ENCODE results near the gene AFG1L.
"Not testable (repeated sequence)": the region's sequence is repeated elsewhere in the genome, so short reads cannot be mapped to it uniquely, and the experiment has no call there.

AFG1L gene

GRCh38 chr6:108288742-108289141 is 6.1 kb upstream of the AFG1L start:
- DNase-seq (ENCODE audit: low spot score), result no peak
- in situ Hi-C loops (cut with MboI; ENCODE audit: low pct_unique_long_range_greater_than_20kb, low sequenced_read_pairs, unreplicated experiment), result no loop called here
- TF ChIP-seq CTCF (IDR thresholded peaks at IDR 0.05; ENCODE audit: extremely low read depth, insufficient read depth, missing control alignments), result no peak

- TF ChIP-seq CTCF (IDR thresholded peaks at IDR 0.05; ENCODE audit: extremely low read depth, insufficient read depth, missing control alignments), result no peak
- DNase-seq (ENCODE audit: low spot score), result no peak
- in situ Hi-C loops (cut with MboI; ENCODE audit: low pct_unique_long_range_greater_than_20kb, low sequenced_read_pairs, unreplicated experiment), result no loop called here
Measured at GRCh38 chr6:108291091-108291490, 3.8 kb upstream of the AFG1L start.

- DNase-seq (ENCODE audit: low spot score); in situ Hi-C loops (cut with MboI; ENCODE audit: low pct_unique_long_range_greater_than_20kb, low sequenced_read_pairs, unreplicated experiment): not testable (repeated sequence)
Measured at GRCh38 chr6:108292561-108292960, 2.3 kb upstream of the AFG1L start.

- no peak for TF ChIP-seq CTCF (IDR thresholded peaks at IDR 0.05; ENCODE audit: extremely low read depth, insufficient read depth, missing control alignments)
- in situ Hi-C loops (cut with MboI; ENCODE audit: low pct_unique_long_range_greater_than_20kb, low sequenced_read_pairs, unreplicated experiment), result no loop called here
- no peak for DNase-seq (ENCODE audit: low spot score)
Measured at GRCh38 chr6:108293527-108294296, 1.1 kb upstream of the AFG1L start.

- TF ChIP-seq CTCF (IDR thresholded peaks at IDR 0.05; ENCODE audit: extremely low read depth, insufficient read depth, missing control alignments), result no peak
- in situ Hi-C loops (cut with MboI; ENCODE audit: low pct_unique_long_range_greater_than_20kb, low sequenced_read_pairs, unreplicated experiment), result no loop called here
- no peak for DNase-seq (ENCODE audit: low spot score)
Measured at GRCh38 chr6:108294297-108294726, 542 bp upstream of the AFG1L start.

GRCh38 chr6:108295676-108296075 is 822 bp downstream of the AFG1L start:
- DNase-seq (ENCODE audit: low spot score), result no peak
- in situ Hi-C loops (cut with MboI; ENCODE audit: low pct_unique_long_range_greater_than_20kb, low sequenced_read_pairs, unreplicated experiment), result no loop called here
- no peak for TF ChIP-seq CTCF (IDR thresholded peaks at IDR 0.05; ENCODE audit: extremely low read depth, insufficient read depth, missing control alignments)

GRCh38 chr6:108302386-108302785 is 7.5 kb downstream of the AFG1L start:
- DNase-seq (ENCODE audit: low spot score), result no peak
- in situ Hi-C loops (cut with MboI; ENCODE audit: low pct_unique_long_range_greater_than_20kb, low sequenced_read_pairs, unreplicated experiment), result no loop called here
- TF ChIP-seq CTCF (IDR thresholded peaks at IDR 0.05; ENCODE audit: extremely low read depth, insufficient read depth, missing control alignments), result no peak

All from GM13977 (cell line).